Measurements from ENCODE around the gene RRP8.

The RRP8 gene

DNA sequence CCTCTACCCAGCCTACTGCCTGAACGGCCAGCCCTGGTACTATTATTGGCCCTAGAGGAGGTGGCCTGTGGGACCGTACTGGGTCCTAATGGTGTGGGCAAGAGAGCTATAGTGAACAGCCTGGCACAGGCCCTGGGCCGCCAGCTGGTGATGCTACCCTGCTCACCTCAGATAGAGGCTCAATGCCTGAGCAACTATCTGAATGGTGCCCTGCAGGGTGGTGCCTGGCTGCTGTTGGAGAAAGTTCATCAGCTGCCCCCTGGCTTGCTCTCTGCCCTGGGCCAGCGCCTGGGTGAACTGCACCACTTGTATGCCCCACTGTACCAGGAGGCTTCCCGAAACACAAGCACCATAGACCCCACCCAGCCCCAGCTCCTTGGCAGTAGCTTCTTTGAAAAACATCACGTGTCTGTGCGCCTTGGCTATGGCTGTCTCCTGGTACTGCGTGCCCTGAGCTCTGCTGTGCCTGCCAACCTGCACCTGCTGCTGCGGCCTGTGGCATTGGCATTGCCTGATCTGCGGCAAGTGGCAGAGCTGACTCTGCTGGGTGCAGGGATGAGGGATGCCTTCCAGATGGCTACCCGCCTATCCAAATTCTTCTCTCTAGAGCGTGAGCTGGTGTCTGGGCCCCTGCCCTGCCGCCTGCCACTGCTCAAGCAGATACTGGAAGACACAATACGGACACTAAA, 57.4 kb downstream of the RRP8 start:
- Histone ChIP-seq H3K79me2 (ENCODE audit: insufficient read depth, low read length) (no peaks in the 10 kb centered on the region), H3K27me3 (ENCODE audit: low read length) (no peaks in the 10 kb centered on the region), H3K4me2 (ENCODE audit: low read depth, low read length, poor library complexity, severe bottlenecking) (no peak overlapping the region), H3K9me2 (replicated peaks; ENCODE audit: insufficient read depth, low read length) (no peaks in the 10 kb centered on the region), H3K4me3 (ENCODE audit: insufficient read depth, low read length, poor library complexity, severe bottlenecking) (no peak overlapping the region), H2AFZ (ENCODE audit: low read depth, low read length, severe bottlenecking) (no peak overlapping the region), H3K36me3 (ENCODE audit: low read length) (no peaks in the 10 kb centered on the region; the same call in 1 of the 2 replicates), H3K9ac (ENCODE audit: low read length) (no peak overlapping the region), H3F3A (ENCODE audit: insufficient read depth) (no peaks in the 10 kb centered on the region), H3K27ac (ENCODE audit: low read depth, low read length) (no peak overlapping the region), H4K20me1 (ENCODE audit: low read depth, low read length) (no peaks in the 10 kb centered on the region), H3K9me3 (ENCODE audit: insufficient read depth, low read length) (no peaks in the 10 kb centered on the region)
- no peak for TF ChIP-seq EZH2phosphoT487 (conservative IDR thresholded peaks at IDR 0.05; ENCODE audit: low read length)
- TF ChIP-seq, protein P1, sequence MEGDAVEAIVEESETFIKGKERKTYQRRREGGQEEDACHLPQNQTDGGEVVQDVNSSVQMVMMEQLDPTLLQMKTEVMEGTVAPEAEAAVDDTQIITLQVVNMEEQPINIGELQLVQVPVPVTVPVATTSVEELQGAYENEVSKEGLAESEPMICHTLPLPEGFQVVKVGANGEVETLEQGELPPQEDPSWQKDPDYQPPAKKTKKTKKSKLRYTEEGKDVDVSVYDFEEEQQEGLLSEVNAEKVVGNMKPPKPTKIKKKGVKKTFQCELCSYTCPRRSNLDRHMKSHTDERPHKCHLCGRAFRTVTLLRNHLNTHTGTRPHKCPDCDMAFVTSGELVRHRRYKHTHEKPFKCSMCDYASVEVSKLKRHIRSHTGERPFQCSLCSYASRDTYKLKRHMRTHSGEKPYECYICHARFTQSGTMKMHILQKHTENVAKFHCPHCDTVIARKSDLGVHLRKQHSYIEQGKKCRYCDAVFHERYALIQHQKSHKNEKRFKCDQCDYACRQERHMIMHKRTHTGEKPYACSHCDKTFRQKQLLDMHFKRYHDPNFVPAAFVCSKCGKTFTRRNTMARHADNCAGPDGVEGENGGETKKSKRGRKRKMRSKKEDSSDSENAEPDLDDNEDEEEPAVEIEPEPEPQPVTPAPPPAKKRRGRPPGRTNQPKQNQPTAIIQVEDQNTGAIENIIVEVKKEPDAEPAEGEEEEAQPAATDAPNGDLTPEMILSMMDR (IDR thresholded peaks at IDR 0.05; ENCODE audit: insufficient read depth, low read length, poor library complexity, severe bottlenecking), result no peak

All from SU-DHL-6 (cell line).